NT2/D1 (cell line): ENCODE data around the gene KDM8.

Experiments used
- SUZ12 ChIP-seq: IDR thresholded peaks from 2 replicates; pipeline ENCODE4 v1.6.1; 2011; ENCODE audit not compliant: insufficient read length, insufficient read depth; ENCODE audit errors: extremely low read depth
- YY1 ChIP-seq: IDR thresholded peaks from 2 replicates; pipeline ENCODE4 v1.6.1; 2011; ENCODE audit not compliant: insufficient read length, insufficient read depth

DNA sequence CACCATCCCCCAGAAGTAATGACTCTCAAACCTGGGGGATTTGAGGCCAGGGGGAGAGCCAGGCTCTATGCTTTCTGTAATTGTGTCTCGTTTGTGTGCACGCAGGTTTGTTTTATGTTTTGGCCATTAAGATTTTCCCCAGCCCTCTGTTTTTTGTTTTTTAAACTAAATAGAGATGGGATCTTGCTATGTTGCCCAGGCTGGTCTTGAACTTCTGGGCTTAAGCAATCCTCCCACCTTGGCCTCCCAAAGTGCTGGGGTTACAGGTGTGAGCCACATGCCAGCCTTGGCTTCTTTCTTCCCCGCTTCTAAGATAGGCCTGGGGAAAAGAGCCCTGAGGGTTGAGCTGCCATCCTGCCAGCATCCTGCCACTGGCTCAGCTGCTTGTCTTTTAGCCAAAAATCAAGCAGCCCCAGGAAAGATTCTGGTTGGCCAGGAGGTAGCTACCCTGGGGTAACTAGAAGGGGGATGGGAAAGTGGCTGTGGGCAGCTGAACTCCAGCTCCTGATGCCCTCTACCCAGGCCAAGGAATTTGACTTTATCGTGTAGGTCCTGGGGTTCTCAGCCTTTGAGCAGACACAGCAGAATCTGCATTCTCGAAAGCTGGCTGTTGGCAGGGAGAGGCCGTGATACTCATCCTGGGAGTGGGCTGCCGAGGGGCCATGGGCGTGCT lies 18.4 kb downstream of the KDM8 start:
- TF ChIP-seq YY1 = no peak
- no peak for TF ChIP-seq SUZ12
